DOHH2 (cell line): ENCODE data around the gene ABCA2.

ENCODE experiments used
- H3F3A ChIP-seq: fragments of 200-600 bp; sonication (generic), shearing (Covaris generic); 2 replicates; pipeline ENCODE4 v1.6.0; 2016; ENCODE audit warnings: antibody characterized with exemption, mild to moderate bottlenecking; ENCODE audit not compliant: control insufficient read depth, insufficient read depth
- H3K27ac ChIP-seq: fragments of 200-600 bp; sonication (generic); 2 replicates; pipeline ENCODE4 v1.5.1; 2014; ENCODE audit warnings: low read depth, mild to moderate bottlenecking, low read length, moderate library complexity
- H3K27me3 ChIP-seq: fragments of 200-600 bp; sonication (generic); 2 replicates; pipeline ENCODE4 v1.6.1; 2014; ENCODE audit warnings: mild to moderate bottlenecking, low read length, mixed read lengths; ENCODE audit not compliant: control insufficient read depth
- H3K36me3 ChIP-seq: fragments of 200-600 bp; sonication (generic); 2 replicates; pipeline ENCODE4 v1.6.1; 2014; ENCODE audit warnings: mild to moderate bottlenecking, low read length, moderate library complexity, mixed read lengths; ENCODE audit not compliant: control insufficient read depth
- H3K4me1 ChIP-seq: fragments of 200-600 bp; sonication (generic); 2 replicates; pipeline ENCODE4 v1.6.1; 2014; ENCODE audit warnings: mild to moderate bottlenecking, low read length, mixed read lengths; ENCODE audit not compliant: control insufficient read depth
- H3K4me2 ChIP-seq: fragments of 200-600 bp; sonication (generic); 2 replicates; pipeline ENCODE4 v1.6.0; 2014; ENCODE audit warnings: mild to moderate bottlenecking, low read length, moderate library complexity
- H3K4me3 ChIP-seq: fragments of 200-600 bp; sonication (generic); 2 replicates; pipeline ENCODE4 v1.5.1; 2014; ENCODE audit warnings: mild to moderate bottlenecking, low read length, mixed read lengths
- H3K79me2 ChIP-seq: fragments of 200-600 bp; sonication (generic); 2 replicates; pipeline ENCODE4 v1.6.1; 2014; ENCODE audit warnings: mild to moderate bottlenecking, low read length, mixed read lengths; ENCODE audit not compliant: control insufficient read depth
- H3K9me2 ChIP-seq: fragments of 200-600 bp; sonication (generic); replicated peaks from 2 replicates; pipeline ENCODE4 v1.6.1; 2014; ENCODE audit warnings: mild to moderate bottlenecking, low read length, mixed read lengths; ENCODE audit not compliant: control insufficient read depth
- H3K9me3 ChIP-seq: fragments of 200-600 bp; sonication (generic); 2 replicates; pipeline ENCODE4 v1.6.1; 2014; ENCODE audit warnings: antibody characterized with exemption, low read length, mixed read lengths; ENCODE audit not compliant: control insufficient read depth, insufficient read depth
- H4K20me1 ChIP-seq: fragments of 200-600 bp; sonication (generic); 2 replicates; pipeline ENCODE4 v1.6.0; 2014; ENCODE audit warnings: low read depth, mild to moderate bottlenecking, antibody characterized with exemption, low read length, moderate library complexity; ENCODE audit not compliant: control insufficient read depth, insufficient read depth
- CTCF ChIP-seq: fragments of 200-600 bp; sonication (generic); IDR thresholded peaks from one replicate; pipeline ENCODE4 v1.5.1; 2014; ENCODE audit warnings: antibody characterized with exemption, mild to moderate bottlenecking, low read depth, low read length; ENCODE audit not compliant: poor library complexity, severe bottlenecking
- EZH2phosphoT487 ChIP-seq: fragments of 200-600 bp; sonication (generic); IDR thresholded peaks from 2 replicates; pipeline ENCODE4 v1.6.1; 2017; ENCODE audit warnings: borderline replicate concordance, mild to moderate bottlenecking, antibody characterized with exemption, low read length, moderate library complexity, mixed read lengths

ABCA2 gene

GRCh38 chr9:137048655-137049543 is 20.9 kb upstream of the ABCA2 start:
- no peaks in the 10 kb centered on the region for H3K9me2 ChIP-seq
- no peak overlapping the region for H3K27ac ChIP-seq
- no peaks in the 10 kb centered on the region for H3F3A ChIP-seq
- peaks cover 58% of the 10 kb centered on the region for H3K27me3 ChIP-seq
- no peaks in the 10 kb centered on the region for H3K79me2 ChIP-seq
- no peaks in the 10 kb centered on the region for H3K9me3 ChIP-seq
- no peak for TF ChIP-seq CTCF
- TF ChIP-seq EZH2phosphoT487: no peak
- H3K4me2 ChIP-seq: no peak overlapping the region
- no peak overlapping the region for H3K4me3 ChIP-seq
- peaks cover 9% of the 10 kb centered on the region for H3K4me1 ChIP-seq
- no peaks in the 10 kb centered on the region for H3K36me3 ChIP-seq
- peaks cover 8% of the 10 kb centered on the region for H4K20me1 ChIP-seq

- no peaks in the 10 kb centered on the region for H3K36me3 ChIP-seq
- peaks cover 50% of the 10 kb centered on the region for H3K27me3 ChIP-seq
- peak within 1 kb of the TSS; percentile 50 for H3K4me3 ChIP-seq
- no peaks in the 10 kb centered on the region for H3K9me2 ChIP-seq
- peak within 1 kb of the TSS; percentile 60 for H3K4me2 ChIP-seq
- TF ChIP-seq CTCF (peak; percentile 90), EZH2phosphoT487 (peak; percentile 95; the same call in 1 of the 2 replicates)
- no peak within 1 kb of the TSS for H3K27ac ChIP-seq
- peaks cover 6% of the 10 kb centered on the region for H3K4me1 ChIP-seq
- no peaks in the 10 kb centered on the region for H3K79me2 ChIP-seq
- H3F3A ChIP-seq: no peaks in the 10 kb centered on the region
- H3K9me3 ChIP-seq: no peaks in the 10 kb centered on the region
- H4K20me1 ChIP-seq: peaks cover 8% of the 10 kb centered on the region
These were observed 18.2 kb upstream of the ABCA2 start, which contains the start of gene NPDC1 for GRCh38 chr9:137046088-137046787. Gene NPDC1, minus strand, starts transcription at chr9:137046177. Its CDS starts 188 bp downstream, at chr9:137045989.

DNA sequence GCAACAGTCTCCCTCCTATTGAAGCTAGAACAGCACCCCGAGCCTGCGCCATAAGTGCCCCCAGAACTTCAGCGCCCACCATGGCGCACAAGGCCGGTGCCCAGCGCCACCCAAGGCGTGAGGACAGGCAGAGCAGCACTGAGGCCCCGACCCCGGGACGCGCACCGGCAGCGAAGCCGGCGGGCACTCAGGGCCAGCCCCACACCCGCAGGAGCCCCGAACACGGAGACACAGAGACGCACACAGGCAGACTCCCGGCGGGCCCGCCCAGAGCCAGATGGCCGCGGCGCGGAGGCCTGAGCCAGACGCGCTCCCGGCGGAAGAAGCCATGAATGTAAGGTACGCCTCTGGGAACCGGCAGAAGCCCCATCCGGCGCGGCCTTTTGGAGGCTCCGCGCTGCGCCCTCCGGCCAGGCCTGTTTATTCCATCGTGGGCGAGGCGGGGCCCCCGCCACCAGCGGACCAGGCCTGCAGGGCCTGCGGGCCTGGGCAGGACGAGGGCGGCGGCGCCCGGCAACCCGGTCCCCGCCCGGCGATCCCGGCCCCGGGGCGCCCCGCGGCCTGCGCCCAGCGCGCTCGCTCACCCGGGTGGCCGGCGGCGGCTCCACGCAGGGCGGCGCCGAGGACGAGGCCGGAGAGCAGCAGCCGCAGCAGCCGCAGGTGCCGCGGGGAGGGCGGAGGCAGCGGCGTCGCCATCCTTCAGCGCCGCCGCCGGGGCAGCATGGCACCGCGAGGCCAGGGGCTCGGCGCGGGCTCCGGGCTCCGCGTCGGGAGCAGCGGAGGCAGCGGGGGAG is 17.5 kb upstream of the ABCA2 start:
- H3K4me2 ChIP-seq: peak overlapping the region; percentile 60
- H3K4me1 ChIP-seq: peaks cover 6% of the 10 kb centered on the region
- H3K4me3 ChIP-seq: peak overlapping the region; percentile 50
- H3F3A ChIP-seq: no peaks in the 10 kb centered on the region
- H3K9me3 ChIP-seq: no peaks in the 10 kb centered on the region
- H3K9me2 ChIP-seq: no peaks in the 10 kb centered on the region
- peaks cover 8% of the 10 kb centered on the region for H4K20me1 ChIP-seq
- no peak for TF ChIP-seq CTCF
- TF ChIP-seq EZH2phosphoT487: peak; percentile 85; the same call in 1 of the 2 replicates
- H3K79me2 ChIP-seq: no peaks in the 10 kb centered on the region
- peaks cover 48% of the 10 kb centered on the region for H3K27me3 ChIP-seq
- no peaks in the 10 kb centered on the region for H3K36me3 ChIP-seq
- H3K27ac ChIP-seq: no peak overlapping the region
